IMR-90 (cell line): ENCODE data around the gene STAT1. TPM values are rescaled to one million over a fixed set of nuclear protein-coding genes. Genes with fewer than 3 reads are reported as not detected.

Experiments
- ATAC-seq: fragments of 200-7000 bp; cut with Tn5 transposase; 2 replicates; pipeline ENCODE4 v1.9.1; 2020; ENCODE audit warnings: low read depth, mild to moderate bottlenecking, moderate library complexity
- BruUV-seq: library from RNA; stranded (reverse); fragments of 400-500 nt; replicated peaks from 2 replicates; lab custom pipeline; 2021; lab: Mats Ljungman, UMichigan
- CTCF ChIA-PET: fragments of 300-600 bp; formaldehyde crosslinking; extraction: SDS; loops from one replicate; lab custom pipeline; 2021; ENCODE audit warnings: antibody characterized with exemption; lab: Yijun Ruan, JAX
- POLR2A ChIA-PET: fragments of 300-600 bp; sonication (Branson Sonifier 250); formaldehyde crosslinking; loops from one replicate; lab custom pipeline; 2022; ENCODE audit warnings: antibody characterized with exemption; ENCODE audit not compliant: unreplicated experiment; lab: Charles Lee
- DNase-seq: peaks from one replicate; pipeline ENCODE4 v3.0.0; 2013
- H2AFZ ChIP-seq: replicated peaks from 2 replicates; pipeline ENCODE3; 2013; ENCODE audit warnings: low read length, mild to moderate bottlenecking; ENCODE audit not compliant: poor library complexity
- H2AK5ac ChIP-seq: 2 replicates; pipeline ENCODE4 v1.6.1; 2013; ENCODE audit warnings: low read depth, low read length, inconsistent platforms
- H2AK9ac ChIP-seq: replicated peaks from 2 replicates; pipeline ENCODE3; 2013; ENCODE audit warnings: mild to moderate bottlenecking, low read depth, low read length, moderate library complexity; ENCODE audit not compliant: poor library complexity
- H2BK120ac ChIP-seq: 2 replicates; pipeline ENCODE4 v1.6.1; 2013; ENCODE audit warnings: low read depth, low read length, inconsistent platforms
- H2BK15ac ChIP-seq: 3 replicates; pipeline ENCODE4 v1.6.1; 2013; ENCODE audit warnings: low read depth, low read length, inconsistent platforms
- H2BK20ac ChIP-seq: 2 replicates; pipeline ENCODE4 v1.6.1; 2013; ENCODE audit warnings: low read depth, mild to moderate bottlenecking, inconsistent platforms, low read length, moderate library complexity
- H2BK5ac ChIP-seq: 2 replicates; pipeline ENCODE4 v1.6.1; 2013; ENCODE audit warnings: mild to moderate bottlenecking, low read depth, low read length, inconsistent platforms; ENCODE audit not compliant: poor library complexity, severe bottlenecking
- H3K14ac ChIP-seq: replicated peaks from 2 replicates; pipeline ENCODE4 v1.6.1; 2013; ENCODE audit warnings: low read depth, low read length, inconsistent platforms
- H3K18ac ChIP-seq: 2 replicates; pipeline ENCODE4 v1.6.1; 2013; ENCODE audit warnings: low read depth, low read length, control low read depth
- H3K23ac ChIP-seq: 2 replicates; pipeline ENCODE4 v1.6.1; 2013; ENCODE audit warnings: low read depth, low read length, inconsistent platforms
- H3K27ac ChIP-seq: 2 replicates; pipeline ENCODE4 v1.5.1; 2013; ENCODE audit warnings: mild to moderate bottlenecking, control low read depth, low read length; ENCODE audit not compliant: insufficient read depth
- H3K27me3 ChIP-seq: 2 replicates; pipeline ENCODE4 v1.6.1; 2013; ENCODE audit warnings: low read length; ENCODE audit not compliant: control insufficient read depth, insufficient read depth
- H3K36me3 ChIP-seq: 2 replicates; pipeline ENCODE4 v1.6.1; 2013; ENCODE audit warnings: low read length, mixed read lengths; ENCODE audit not compliant: control insufficient read depth, insufficient read depth
- H3K4ac ChIP-seq: 2 replicates; pipeline ENCODE4 v1.6.1; 2013; ENCODE audit warnings: low read depth, low read length, inconsistent platforms
- H3K4me1 ChIP-seq: 2 replicates; pipeline ENCODE4 v1.6.1; 2013; ENCODE audit warnings: low read length, mixed read lengths; ENCODE audit not compliant: control insufficient read depth, insufficient read depth
- H3K4me2 ChIP-seq: 2 replicates; pipeline ENCODE4 v1.6.1; 2013; ENCODE audit warnings: low read depth, mild to moderate bottlenecking, control low read depth, low read length, moderate library complexity
- H3K4me3 ChIP-seq: 2 replicates; pipeline ENCODE4 v1.5.1; 2013; ENCODE audit warnings: low read depth, mild to moderate bottlenecking, control low read depth, low read length, moderate library complexity; ENCODE audit not compliant: insufficient read depth
- H3K56ac ChIP-seq: 2 replicates; pipeline ENCODE4 v1.6.1; 2013; ENCODE audit warnings: low read length, inconsistent platforms; ENCODE audit not compliant: insufficient read depth; ENCODE audit errors: extremely low read depth
- H3K79me1 ChIP-seq, 2 experiments: 2 replicates each; pipeline ENCODE4 v1.6.1; 2013; ENCODE audit warnings: low read length in 2 of 2, inconsistent platforms in 1 of 2, low read depth in 1 of 2
- H3K9ac ChIP-seq: 2 replicates; pipeline ENCODE4 v1.6.1; 2013; ENCODE audit warnings: low read depth, low read length, control low read depth
- H3K9me1 ChIP-seq: 2 replicates; pipeline ENCODE4 v1.6.1; 2013; ENCODE audit warnings: low read length, inconsistent platforms; ENCODE audit not compliant: insufficient read depth
- H3K9me3 ChIP-seq: 2 replicates; pipeline ENCODE4 v1.6.1; 2013; ENCODE audit warnings: low read length; ENCODE audit not compliant: control insufficient read depth, insufficient read depth
- H4K20me1 ChIP-seq: 2 replicates; pipeline ENCODE4 v1.6.1; 2013; ENCODE audit warnings: low read length, inconsistent platforms; ENCODE audit not compliant: insufficient read depth
- H4K5ac ChIP-seq: 2 replicates; pipeline ENCODE4 v1.6.1; 2013; ENCODE audit warnings: mild to moderate bottlenecking, low read depth, low read length, control low read depth
- H4K8ac ChIP-seq, 2 experiments: 2 replicates each; pipeline ENCODE4 v1.6.1; 2013; ENCODE audit warnings: low read depth in 2 of 2, low read length in 2 of 2, control low read depth in 1 of 2, inconsistent platforms in 1 of 2
- H4K91ac ChIP-seq: 2 replicates; pipeline ENCODE4 v1.6.1; 2013; ENCODE audit warnings: low read depth, low read length, inconsistent platforms; ENCODE audit not compliant: insufficient read depth
- CTCF ChIP-seq: conservative IDR thresholded peaks from 2 replicates; pipeline ENCODE4 v1.5.1; 2012; ENCODE audit warnings: mild to moderate bottlenecking, low read depth, low read length, improper control_type of control experiment
- RFX5 ChIP-seq: IDR thresholded peaks from 2 replicates; pipeline ENCODE4 v1.8.0; 2012; ENCODE audit warnings: low read depth, mild to moderate bottlenecking, low read length, moderate library complexity
- WGBS, 2 experiments: methylation state at CpG; one replicate each; pipeline versions ENCODE4 v1.1.5 to v1.1.7; 2013; ENCODE audit warnings: missing lambda C conversion rate in 2 of 2; ENCODE audit not compliant: insufficient read length in 1 of 2; ENCODE audit errors: extremely low coverage in 2 of 2; 5-methylcytosine and 5-hydroxymethylcytosine counted together
- dilution Hi-C: fragments of 300-500 bp; cut with HindIII; formaldehyde crosslinking; loops from one replicate; pipeline ENCODE4 v1.14.3; 2018; ENCODE audit warnings: low sequenced_read_pairs; ENCODE audit not compliant: unreplicated experiment
- in situ Hi-C: fragments of 300-500 bp; cut with MboI; formaldehyde crosslinking; loops from 3 replicates; pipeline ENCODE4 v1.14.3; 2019; ENCODE audit warnings: low sequenced_read_pairs, inconsistent platforms, mixed read lengths
- intact Hi-C: fragments of 100-400 bp; cut with micrococcal nuclease; formaldehyde crosslinking; loops from 2 replicates; pipeline ENCODE4 v1.10.0; 2022
- polyA plus RNA-seq, 3 experiments: library from polyadenylated mRNA; depleted of rRNA; stranded (reverse); fragments of >200 nt; gene quantifications; 2 replicates each; pipeline ENCODE4 v1.2.3, GENCODE V29; 2012; ENCODE audit warnings: low replicate concordance in 1 of 3
- total RNA-seq: library from RNA; depleted of rRNA; stranded (reverse); fragments of >200 nt; gene quantifications from 2 replicates; pipeline ENCODE4 v1.2.3, GENCODE V29; 2012

The STAT1 gene
- total and polyA plus RNA-seq, 2 of the 4 experiments (the other 2 are of a cell fraction), result 43.2 to 67.9 TPM

- intact Hi-C loops (no loop called here), dilution Hi-C loops (no loop called here), in situ Hi-C loops (no loop called here)
- Histone ChIP-seq H3K9me3 (no peaks in the 10 kb centered on the region), H3K23ac (no peak overlapping the region), H3K27me3 (no peaks in the 10 kb centered on the region), H4K91ac (no peak overlapping the region), H2AK9ac (no peak overlapping the region), H2AK5ac (no peak overlapping the region), H2BK120ac (no peak overlapping the region), H3K4ac (no peak overlapping the region), H3K4me2 (no peak overlapping the region), H3K14ac (no peak overlapping the region), H2BK5ac (no peak overlapping the region), H4K8ac (no peak overlapping the region), H3K36me3 (peaks cover 19% of the 10 kb centered on the region), H3K27ac (no peak overlapping the region), H2BK20ac (no peak overlapping the region), H4K5ac (peak overlapping the region; percentile 45; the same call in 1 of the 2 replicates), H3K9me1 (peaks cover 3% of the 10 kb centered on the region; the same call in 1 of the 2 replicates), H2AFZ (no peak overlapping the region), H3K4me1 (peaks cover 1% of the 10 kb centered on the region; the same call in 1 of the 2 replicates), H3K18ac (no peak overlapping the region), H2BK15ac (no peak overlapping the region), H4K20me1 (peaks cover 7% of the 10 kb centered on the region; the same call in 1 of the 2 replicates), H3K4me3 (no peak overlapping the region), H3K56ac (no peak overlapping the region), H3K9ac (no peak overlapping the region), H3K79me1 (peaks cover 6 to 11% of the 10 kb centered on the region in 2 experiments; a peak in 3 of 4 replicates)
- CTCF ChIA-PET, result no interaction called here
- no CpG with 5 or more reads among the region's 7 CpGs for whole genome bisulfite sequencing, 2 experiments
- POLR2A ChIA-PET, result no interaction called here
- ATAC-seq (no peak), DNase-seq (no peak)
- BruUV-seq, result no TSS peak
- TF ChIP-seq RFX5 (no peak), CTCF (no peak)
Observed at GRCh38 chr2:190929919-190930318, 84.1 kb downstream of the STAT1 start.
